Measurements from ENCODE around the gene MYB.

Gene MYB

DNA sequence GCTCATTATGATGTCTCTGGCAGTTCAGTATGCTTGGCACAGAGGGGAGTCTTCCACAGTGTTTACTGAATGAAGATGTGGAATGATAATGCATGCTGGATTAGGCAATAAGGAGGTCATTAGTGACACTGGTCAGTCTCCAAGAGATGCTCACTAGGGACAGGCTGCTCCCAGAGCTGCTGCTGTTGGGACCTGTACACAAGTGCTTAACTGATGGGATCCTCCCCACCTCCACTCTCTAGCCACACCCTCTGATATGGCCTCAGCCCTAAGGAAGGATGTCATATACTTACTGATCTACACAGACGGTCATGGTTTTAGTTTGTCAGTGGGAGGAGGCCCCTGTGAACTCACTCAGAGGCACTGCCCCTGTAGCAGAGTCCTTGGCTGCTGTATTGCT lies 73.4 kb downstream of the MYB start:
- DNase-seq, result no peak

DNA sequence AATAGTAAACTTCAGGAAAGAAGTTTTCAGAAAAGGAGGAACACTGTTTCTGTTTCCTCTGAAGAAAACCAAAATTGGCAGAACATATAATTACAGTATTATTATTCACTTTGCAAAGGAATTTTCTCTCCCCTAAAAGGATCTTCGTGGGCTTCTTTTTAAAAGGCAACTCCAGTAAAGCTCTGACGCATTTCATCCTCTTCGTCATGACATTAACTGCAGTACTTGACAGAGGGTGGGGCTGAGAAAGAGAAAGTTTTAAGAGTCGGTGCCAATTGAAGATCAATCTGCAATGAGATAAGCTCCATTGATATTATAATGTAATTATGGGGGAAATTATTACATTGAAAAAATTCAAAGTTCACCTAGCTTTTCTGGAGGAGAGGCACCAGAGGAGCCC lies 75.8 kb downstream of the MYB start:
- no peak for DNase-seq

DNA sequence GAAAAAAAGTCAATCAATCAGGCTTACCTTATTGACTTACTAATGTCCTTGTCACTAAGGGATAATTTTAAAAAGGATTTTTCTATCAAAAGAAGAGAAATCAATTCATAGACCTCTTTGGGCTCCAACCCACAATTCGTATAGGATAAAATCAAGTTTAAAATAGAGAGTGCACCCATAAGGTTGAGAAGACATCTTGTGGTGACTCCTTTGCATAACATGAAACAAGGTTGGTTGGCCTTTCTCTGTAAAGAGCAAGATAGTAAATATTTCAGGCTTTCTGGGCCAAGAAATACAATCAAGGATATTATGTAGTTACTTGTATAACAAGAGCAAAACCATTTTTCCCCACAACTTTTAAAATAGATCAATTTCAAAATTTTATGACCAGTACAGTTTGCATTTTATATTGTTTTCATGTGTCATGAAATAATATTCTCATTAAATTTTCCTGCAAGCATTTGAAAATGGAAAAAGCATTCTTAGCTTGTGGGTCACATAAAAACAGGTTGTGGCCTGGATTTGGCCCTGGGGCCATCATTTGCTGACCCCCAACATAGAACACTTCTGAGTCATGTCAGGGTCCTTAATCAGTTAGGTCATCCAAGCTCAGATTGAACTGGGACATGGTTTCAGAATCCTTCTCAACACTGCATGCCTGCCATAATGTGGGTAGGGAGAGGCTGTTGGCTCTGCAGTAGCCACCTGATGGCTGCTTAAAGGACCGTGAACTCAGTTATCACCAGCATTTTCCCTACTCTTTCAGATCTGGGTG lies 76.7 kb downstream of the MYB start:
- DNase-seq, result no peak

DNA sequence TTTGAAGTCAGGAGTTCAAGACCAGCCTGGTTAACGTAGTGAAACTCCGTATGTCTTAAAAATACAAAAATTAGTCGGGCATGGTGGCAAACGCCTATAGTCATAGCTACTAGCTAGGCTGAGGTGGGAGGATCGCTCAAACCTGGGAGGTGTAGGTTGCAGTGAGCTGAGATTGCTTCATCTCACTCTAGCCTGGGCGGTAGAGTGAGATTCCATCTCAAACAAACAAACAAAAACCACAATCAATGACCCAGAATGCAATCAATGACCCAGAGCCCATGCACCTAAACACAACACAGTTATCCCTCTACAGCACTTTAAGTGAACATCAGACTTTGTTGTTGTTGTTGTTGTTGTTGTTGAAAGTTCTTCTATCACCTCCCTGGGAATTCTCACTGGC lies 77.9 kb downstream of the MYB start:
- DNase-seq, result no peak

DNA sequence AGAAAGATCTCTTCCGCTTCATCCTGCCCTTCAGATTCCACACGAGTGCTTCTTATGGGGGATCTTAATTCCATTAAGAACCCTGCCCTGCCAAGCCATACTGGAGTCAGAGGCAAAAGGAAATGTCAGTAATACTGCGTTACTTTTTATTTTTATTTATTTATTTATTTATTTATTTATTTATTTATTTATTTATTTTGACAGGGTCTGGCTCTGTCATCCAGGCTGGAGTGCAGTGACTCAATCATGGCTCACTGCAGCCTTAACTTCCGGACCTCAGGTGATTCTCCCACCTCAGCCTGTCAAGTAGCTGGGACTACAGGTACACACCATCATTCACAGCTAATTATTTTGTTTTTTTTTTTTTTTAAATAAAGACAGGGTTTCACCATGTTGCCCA lies 79.5 kb downstream of the MYB start:
- DNase-seq, result no peak

DNA sequence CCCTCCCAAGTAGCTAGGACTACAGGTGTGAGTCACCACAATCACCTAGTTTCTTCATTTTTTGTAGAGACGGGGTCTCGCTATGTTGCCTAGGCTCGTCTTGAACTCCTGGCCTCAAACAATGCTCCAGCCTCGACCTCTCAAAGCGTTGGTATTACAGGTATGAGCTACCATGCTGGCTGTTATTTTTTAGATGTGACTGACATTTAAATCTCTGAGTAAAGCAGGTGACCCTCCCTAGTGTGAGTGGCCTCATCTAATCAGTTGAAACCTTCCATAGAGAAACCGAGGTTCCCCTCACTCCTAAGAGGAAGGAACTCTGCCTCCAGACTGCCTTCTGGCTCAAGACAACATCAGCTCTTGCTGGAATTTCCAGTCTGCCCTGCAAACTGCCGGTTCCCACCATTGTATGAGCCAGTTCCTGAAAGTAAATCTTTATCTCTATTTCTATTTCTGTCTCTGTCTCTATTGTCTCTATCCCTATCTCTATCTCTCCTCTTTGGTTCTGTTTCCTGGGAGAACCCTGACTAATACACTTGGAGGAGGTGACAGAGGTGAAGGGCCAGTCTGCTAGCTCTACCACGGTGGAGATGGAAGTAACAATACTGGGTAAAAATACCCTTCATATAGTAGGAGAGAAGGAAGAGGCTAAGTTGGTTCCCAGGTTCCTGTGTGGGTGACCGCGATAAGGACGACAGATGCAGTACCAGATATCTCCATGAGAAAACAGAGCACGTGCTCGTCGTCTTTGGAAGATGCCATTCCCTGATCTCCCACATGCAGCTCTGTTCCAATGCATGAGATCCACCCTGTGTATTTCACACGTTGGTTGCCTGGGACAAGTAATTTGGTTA lies 81.0 kb downstream of the MYB start:
- DNase-seq, result no peak

DNA sequence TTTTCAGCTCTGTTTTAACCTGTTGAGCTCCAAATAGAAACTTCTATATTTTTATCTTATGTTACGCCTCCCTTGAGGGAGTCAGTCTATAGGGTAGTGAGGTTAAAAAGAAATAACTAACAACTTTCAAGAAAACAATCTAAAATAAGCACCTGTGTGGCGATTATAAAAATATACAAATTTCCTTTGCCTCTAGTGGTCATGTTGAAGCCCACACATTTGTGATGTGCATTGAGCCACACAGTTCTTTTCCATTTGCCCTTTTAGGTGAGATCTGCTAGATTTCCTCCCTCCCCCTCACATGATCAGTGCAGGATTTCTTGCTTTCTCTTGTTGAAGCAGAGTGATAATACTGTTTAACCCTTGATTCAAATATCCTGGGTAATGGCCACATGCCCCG lies 84.2 kb downstream of the MYB start:
- DNase-seq, result no peak

DNA sequence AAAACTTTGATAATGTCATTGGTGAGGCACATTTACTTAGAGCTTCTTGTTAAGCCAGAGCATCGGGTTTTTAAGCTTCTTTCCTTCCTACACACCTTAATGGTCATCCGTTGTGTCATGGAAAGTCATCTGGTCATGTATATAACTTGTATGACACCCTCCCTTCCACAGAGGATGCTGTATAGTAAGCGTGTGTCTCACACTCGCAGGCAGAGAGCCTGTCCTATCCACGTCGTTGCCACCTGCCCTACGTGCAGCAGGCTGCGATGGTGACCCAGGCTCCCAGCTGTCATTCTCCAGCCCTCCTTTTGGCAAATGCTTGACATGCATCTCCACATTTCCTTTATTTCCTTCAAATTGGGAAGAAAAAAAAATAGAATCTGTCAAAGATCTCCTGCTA lies 85.6 kb downstream of the MYB start:
- no peak for DNase-seq

DNA sequence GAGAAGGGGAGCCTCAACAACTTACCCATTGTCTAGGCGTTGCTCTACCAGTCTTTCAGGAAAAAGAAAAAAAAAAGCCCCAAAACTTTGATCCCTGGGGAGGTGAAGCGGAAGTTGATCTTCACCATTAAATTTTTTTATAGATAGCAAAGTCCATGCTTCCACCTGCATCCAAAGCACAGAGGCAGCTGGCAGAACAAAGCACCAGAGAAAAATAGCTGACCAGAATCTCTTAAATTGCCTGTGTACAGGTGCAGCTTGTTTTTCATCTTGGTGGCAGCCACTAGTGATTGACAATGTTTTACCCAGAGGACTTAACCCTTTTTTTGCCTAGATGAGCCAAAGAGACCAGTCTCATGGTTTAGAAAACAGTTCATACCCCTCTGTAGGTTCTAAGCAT lies 86.0 kb downstream of the MYB start:
- DNase-seq, result no peak

DNA sequence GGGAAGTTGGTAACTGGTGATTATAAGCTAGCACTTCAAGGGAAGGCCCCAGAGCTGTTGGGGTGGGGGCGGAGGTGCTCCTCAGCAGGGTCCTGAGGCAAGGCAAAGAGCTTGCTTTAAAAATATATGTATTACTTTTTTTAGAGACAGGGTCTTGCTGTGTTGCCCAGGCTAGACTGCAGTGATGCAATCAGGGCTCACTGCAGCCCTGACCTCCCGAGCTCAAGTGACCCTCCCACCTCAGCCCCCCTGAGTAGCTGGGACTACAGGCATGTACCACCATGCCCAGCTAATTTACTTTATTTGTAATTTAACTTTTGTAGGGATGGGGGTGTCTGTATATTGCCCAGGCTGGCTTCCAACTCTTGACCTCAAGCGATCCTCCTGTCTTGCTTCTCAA lies 87.2 kb downstream of the MYB start:
- no peak for DNase-seq

DNA sequence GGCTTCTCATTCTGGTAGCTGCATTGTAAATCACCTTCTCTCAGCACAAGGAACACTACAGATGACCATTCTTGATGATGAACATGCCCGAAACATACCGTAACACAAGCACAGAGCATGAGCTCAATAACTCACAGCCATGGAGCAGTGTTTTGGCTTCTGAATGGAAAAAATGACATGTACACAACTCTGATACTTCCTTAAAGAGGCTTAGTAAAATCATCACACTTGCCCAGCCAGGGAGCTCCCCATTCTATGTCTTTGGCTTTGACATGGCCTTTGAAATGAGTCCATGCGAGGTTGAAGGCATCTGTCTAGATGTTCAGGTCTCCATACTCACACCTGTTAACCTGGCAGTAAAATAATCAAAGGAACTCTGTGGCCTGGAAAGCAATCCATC lies 87.6 kb downstream of the MYB start:
- no peak for DNase-seq

Measured in right forelimb (tissue), 1 donor.